Right renal cortex interstitium (tissue), 3 donors: ENCODE results near the gene ADARB1. TPM values are rescaled to one million over a fixed set of nuclear protein-coding genes. Genes with fewer than 3 reads are reported as not detected.

ENCODE experiments used
- DNase-seq, 3 donors: peaks; one replicate each; pipeline ENCODE4 v3.0.0-alpha.2; 2013; ENCODE audit warnings: low read depth in 3 of 3, low spot score in 2 of 3
- polyA plus RNA-seq, 3 donors: library from polyadenylated mRNA; unstranded; fragments of 120-200 nt; gene quantifications; one replicate each; pipeline ENCODE4 v1.2.1, GENCODE V29; 2013; ENCODE audit not compliant: insufficient read length in 3 of 3

ADARB1 gene
- polyA plus RNA-seq, 3 donors, result 14.0 to 15.7 (median 14.8) TPM

DNA sequence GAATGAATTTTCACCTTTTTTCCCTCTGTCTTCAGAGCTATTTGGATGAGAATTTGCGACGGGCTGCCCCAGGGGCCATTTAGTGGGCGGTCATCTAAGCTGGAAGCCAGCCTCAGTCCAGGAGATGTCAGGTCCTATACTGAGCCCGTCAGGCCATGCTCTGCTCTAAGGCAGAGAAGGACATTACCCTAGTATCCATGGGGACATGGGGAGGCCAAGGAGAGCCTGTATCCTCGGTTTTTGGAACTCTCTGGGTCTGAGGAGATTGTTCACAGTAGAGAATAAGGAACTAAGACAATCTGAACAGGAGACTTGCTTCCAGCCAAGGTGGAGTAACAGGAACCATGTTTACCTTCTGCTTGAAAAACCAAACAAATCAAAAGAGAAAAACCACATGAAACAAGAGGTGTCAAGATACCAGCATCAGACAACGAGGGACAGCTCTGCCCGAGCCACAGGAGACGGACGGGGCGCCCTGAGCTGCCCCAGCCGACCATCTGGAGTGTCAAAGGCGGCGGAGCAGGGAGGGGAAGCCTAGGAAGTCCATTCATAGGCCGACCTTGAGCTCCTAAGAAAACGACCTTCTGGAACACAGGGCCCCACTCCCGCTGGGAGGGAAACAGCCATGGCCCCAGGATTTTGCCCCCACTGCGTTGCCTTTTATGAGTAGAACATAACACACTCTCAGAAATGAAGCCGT lies 20.0 kb upstream of the ADARB1 start:
- no peak for DNase-seq

DNA sequence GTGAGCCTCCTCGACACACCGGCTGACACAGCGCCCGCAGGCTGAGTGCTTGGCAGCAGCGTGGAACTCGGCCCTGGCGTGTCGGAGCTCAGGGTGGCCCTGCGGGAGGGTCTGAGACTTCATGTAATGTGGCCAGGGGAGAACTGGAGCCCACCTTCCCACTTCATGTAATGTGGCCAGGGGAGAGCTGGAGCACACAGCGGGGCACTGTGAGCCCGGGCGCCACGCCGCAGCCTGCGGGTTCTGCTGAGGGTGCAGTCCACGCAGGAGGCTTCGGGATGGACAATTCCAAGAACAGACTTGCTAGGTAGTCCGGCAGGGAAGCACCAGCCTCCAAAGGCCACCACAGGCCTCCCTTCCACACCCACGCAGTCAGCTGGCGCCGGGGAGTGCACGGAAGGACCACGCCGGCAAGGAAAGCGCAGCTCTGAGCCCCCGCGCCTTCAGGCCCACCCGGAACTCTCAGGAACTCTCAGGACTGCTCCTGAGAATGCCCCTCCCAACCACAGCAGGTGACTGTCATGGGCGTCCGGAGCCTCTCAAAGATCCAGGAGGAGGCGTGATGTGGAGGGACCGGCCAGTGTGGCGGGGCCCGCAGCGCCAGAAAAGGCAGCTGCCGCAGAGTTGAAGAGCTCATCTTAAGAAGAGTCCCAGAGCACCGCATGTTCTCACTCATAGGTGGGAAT lies 19.3 kb upstream of the ADARB1 start:
- DNase-seq, result no peak

DNA sequence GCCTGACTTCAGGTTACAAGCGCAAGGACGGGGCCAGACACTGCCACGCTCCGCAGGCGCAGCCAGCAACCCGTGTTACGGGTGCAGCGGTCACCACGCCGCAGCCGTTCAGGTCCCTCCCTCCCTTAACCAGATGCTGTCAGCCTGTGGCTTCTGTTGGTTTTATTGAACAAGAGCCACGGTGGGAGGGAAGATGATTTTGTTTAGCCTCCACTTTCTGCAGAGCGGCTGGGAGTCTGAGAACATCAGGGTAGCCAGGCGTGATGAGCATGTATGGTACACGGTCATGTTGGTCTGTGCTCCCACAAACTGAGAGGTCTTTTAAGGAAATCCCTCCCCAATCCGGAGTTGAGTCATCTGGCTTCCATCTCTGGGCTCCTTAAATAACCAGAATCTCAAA lies 18.5 kb upstream of the ADARB1 start:
- DNase-seq, result no peak

DNA sequence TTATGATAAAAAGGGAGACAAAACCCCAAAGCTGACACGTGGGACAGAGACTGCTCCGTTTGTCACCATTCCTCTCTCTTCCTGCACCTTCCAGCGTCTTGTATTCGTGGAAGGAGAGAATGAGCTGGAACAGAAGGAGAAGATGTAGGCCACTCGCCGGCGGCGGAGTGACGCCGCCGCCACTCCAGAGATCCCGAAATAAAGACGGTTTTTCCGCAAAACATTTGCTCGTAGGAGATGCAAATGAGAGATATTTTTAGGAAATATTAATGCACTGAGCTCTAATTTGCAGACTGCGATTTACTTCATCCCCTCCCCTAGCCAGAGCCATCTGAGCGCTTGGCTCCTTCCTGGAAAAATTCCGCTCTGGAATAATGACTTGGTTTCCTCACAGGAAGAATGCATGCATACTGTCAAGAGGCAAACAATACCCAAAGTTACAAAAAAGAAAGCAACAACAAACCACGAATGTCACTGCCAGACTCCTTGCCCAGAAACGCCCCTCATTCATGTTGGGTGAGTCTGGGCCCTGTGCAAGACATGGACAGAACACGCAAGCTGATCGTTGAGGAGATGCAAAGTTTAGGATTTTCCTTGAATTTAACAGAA lies 18.0 kb upstream of the ADARB1 start:
- DNase-seq, result no peak

DNA sequence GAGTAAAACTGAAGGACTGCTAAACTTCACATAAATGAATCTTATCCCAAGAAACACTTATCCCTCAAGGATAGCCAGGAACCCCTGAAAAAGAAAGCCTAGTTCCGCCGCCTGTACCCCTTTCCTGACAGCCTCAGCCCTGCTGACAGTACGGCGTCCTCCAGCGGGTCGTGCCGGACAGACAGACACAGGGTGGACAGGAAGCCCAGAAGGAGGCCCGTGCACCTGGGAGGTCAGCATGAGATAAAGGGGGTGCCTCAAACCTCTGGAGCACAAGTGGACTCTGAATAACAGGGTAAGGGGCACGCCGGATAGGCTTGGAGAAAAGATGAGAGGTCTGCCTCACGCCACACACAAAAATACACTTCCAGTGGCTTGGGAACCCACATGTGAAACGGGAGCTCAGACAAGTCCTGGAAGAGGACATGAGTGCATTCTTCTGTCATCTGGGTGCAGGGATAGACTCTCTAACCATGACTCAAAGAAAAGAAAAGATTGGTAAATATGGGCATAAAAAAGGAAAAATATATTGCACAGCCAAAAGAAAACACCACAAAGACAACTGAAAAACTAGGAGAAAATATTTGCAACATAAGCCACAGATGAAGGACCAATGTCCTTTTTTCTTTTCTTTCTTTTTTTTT lies 17.3 kb upstream of the ADARB1 start:
- no peak for DNase-seq

DNA sequence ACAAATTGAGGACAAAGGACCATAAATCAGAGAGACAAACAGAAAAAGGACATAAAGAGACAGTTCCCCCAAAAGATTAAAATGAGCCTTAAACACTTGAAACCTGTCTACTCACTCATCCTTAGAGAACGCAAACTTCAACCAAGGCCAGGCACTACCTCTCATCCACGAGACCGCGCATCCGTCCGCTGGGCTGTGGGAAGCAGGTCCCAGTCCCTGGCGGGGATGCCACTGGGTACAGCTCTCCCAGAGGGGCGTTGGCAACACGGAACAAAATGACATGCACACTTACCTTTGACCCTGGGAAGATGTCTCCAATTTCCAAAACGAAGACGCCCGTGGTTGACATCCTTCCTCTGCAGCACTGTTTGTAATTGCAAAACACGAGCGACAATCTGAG lies 16.5 kb upstream of the ADARB1 start:
- no peak for DNase-seq

DNA sequence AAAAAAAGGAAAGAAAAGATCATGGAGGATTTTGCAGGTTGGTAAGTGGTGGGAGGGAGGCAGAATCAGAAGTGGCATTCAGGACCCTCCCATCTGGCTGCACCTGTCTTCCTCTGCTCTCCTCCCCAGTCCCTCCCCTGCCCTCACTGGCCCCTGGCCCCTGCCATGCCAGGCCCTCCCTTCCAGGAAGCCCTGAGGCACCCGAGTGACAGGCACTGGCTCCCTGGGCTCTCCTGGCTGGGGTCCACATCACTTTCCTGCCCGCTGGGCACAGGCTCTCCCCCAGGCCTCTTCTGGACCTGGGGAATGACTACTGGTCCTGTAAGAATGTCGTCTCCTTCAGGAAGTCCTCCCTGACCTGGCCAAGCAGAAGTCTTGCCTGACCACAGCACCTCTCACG lies 15.3 kb upstream of the ADARB1 start:
- DNase-seq, result no peak

DNA sequence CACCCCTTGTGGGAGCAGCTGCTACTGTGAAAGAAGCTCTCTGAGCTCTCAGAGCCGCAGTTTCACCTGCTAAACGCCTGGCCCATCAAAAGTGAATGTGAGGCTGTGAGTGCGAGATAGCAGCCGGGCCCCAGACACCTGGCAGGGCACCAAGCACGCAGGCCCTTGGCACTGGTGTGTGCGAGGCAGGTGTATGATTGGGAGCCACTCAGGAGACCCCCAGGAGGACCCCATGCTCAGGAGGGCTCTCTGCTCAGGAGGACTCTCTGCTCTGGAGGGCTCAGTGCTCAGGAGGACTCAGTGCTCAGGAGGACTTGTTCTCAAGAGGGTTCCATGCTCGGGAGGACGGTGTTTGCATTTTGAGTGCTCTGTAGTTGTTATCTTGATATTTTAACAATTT lies 14.3 kb upstream of the ADARB1 start:
- DNase-seq, result no peak

DNA sequence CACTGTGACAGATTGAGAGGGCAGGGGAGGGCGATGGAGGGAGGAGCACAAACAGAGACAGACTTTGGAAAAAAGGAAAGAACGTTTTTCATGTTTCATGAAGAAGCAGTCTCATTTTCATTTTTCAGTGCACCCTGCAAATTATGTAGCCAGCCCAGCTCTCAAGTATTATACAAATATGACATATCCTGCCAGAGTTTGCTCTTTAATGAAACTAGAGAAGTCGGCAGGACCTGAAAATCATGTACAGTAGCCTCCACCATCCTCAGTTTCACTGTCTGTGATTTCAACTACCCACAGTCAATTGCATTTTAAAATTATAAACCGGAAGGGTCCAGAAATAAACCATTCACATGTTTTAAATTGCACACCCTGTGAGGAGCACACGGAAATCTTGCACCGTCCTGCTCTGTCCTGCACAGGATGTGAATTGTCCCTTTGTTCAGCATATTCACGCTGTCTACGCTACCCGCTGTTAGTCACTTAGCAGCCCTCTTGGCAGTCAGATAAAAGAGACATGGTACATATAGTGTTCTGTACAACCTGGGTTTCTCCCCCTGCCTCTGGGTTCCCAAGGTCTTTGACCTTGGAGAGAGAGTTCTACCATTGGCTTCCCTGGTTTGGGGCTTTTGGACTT lies 13.6 kb upstream of the ADARB1 start:
- DNase-seq, result no peak

DNA sequence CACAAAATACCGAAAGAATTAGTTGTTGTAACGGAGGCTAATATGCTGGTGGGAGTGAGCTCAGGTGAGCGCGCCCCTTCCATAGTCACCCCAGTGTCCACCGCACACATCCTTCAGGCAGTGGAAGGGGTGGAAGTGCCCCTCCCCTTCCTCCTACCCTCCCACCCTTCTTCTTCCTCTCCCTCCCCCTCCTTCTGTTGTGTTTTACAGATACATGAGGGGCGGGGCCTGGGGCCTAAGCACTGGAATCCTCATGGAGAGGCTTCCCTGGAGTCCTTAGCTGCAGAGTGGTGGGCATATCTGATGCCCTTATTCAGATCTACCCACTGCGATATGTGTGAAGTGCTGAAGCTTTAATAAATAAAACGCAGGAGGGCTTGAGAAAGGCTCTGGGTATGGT lies 10.3 kb upstream of the ADARB1 start:
- DNase-seq, result no peak

DNA sequence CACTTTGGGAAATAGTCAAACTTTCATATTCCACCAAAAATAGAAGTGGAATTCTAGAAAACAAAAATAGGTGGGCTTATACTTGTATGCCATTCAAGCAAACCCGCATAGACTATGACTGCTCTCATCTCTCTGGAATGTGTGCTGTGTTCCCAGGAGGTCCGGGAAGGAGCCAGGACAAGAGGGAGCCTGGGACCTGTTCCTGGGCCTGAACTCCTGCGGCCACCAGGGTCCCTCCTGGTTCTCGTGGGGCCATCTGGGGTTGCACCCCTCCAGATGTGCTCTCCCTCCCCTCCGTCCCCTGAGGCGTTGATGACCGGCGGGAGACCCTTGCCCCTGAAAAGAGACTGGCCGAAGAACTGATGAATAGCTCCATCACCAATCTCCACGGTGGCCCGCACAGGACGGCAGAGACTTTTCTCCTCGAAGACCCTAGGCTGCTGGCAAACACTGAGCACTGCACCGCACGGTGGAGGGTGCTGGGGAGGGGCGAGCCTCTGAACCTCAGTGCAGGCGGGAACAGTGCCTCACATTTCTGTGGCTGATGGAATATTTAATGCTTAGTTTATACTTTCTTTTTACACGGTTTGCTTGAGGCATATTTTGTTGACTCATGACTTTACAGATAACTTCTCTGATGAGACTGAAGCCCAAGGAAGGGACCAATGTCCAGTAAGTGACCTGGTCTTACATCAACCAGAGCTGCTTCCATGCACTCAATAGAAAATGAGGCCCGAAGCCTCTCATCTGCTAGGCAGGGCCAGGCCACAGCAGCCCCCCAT lies 9.6 kb upstream of the ADARB1 start:
- no peak for DNase-seq

DNA sequence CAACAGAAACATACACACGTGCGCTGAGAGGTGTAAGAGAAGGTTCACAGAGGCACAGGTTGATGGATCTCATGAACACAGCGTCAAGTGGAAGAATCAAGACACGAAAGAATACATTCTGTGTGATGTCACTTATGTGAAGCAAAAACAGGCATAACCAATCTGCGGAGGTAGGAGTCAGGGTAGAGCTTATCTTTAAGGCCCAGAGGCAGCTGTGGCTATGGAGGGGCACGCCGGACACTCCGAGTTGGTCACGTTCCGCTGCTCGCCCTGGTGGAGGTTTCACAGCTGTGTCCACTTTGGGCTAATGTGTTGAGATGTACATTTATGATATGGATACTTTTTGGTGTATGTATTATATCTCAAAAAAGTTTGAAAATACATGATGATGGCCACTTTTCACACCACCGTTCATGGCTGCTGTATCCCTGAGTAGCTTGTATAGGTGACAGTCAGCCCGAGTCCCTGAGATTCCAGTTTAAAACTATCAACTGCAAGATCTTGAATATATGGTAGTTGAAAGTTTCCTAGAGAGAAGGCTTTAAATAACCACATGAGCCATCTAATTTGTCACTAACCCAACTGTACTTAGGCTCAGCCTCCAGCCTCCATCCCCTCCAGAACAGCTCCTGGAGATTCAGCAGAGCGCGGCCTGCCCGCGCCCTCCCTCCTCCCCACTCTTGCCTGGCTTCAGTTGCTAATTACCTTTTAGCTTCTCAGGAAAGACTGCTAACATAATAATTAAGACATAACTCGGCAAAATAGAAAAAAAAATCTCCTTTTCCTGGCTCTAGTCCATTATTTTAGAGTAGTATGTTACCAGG lies 6.7 kb upstream of the ADARB1 start:
- DNase-seq, result no peak

DNA sequence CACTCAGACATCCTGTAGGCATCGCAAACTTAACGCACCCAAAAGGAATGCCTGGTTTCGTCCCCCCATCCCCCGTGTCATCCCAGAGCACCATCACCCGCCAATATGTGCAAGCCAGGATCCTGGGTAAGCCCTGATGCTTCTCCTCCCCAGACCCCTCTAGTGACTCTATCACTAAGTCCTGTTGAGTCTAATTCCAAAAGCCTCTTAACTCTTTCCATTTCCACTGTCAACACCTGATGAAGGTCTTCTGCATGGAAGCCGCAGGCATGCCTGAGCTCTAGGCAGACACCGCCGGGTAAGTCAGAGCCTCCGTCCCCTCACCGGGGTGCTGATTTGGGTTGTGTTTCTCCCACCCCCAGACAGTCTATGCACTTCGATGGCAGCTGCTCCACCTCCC lies 5.3 kb upstream of the ADARB1 start:
- DNase-seq, result no peak

DNA sequence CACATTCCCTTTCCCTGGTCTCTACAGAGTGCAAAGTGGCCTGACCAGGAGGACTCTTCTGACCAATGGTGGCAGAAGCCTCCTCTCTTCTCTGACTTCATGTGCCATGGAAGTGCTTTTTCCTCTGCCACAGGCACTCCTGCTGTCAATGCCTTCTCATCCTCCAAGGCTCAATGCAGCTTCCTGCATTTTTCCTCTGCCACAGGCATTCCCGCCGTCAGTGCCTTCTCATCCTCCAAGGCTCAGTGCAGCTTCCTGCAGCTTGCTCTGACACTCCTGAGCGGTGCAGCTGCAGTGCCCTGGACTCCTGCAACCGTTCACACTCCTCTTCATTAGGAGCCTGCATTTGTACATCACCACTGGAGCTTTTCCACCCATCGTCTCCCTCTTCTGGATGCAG lies 4.7 kb upstream of the ADARB1 start:
- no peak for DNase-seq

DNA sequence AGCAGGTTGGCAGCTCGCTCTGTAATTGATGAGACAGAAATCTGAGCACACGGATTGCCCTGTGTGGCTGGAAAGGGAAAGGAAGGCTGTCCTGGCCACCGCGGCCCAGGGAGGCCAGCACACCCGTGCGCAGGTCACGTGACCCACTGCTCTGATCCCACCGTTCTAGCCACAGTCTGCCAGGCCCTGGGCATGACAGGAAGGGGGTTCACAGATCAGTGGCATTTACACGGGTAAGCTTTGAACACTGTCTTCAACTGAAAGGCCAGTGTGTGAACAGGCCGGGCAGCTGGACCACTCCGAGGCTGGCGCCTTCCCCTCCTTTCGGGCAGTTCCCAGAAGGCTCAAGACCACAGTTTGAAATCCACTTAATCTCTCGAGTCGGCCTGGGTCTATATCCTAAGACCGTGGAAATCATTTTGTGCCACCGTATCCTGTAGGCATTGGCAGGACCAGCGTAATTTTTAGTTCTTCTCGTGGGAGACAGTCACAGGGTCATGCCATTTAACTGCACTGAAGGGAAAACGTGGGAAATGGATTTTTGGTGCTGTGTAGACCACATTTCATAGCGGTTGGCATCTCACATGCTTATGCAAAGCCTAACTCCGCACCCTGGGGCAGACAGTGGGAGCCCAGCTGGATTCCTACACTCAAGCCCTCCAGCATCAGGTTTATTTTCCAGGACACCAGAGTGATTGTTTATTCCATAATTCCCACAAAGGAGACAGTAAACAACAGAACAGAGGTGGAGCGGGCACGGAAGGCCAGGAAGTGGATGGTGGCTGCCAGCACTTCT lies 3.1 kb upstream of the ADARB1 start:
- no peak for DNase-seq

DNA sequence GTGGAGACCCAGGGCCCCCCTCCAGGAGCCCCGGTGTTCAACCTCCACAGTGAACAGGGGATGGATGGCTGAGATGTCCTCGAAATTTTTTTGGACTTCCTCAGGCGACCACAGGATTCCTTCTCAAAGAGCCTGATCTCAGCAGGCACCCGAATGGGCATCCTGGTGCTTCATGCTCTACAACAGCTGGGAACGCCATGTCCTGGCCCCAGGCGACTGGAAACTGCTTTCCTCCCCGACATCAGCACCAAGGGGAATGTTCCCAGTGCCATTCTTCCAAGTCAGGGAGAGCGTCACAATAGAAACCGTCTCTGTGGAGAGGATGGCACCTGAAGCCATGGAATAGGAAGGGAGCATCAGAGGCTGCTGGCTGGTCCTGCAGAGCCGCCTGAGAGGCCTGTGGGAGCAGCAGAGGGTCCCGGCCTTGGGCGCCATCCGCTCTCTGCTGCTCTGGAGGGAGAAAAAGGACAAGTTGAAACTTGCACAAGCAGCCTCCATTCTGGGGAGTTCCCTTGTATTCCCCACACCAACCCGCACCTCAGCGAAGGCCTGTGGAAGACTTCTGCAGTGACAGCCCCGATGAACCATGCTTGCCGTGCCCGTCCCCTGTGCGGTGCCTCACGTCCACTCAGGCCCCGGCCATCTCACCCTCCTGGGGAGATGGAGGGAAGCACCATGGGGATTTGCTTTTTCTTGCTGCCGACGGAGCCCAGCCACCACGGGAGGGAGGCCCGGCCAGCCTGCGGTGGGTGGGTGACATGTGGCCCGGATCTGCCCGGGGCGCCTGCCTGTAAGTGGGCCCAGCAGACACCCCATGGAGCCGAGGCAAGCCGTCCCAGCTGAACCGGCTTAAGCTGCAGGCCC lies 2.3 kb upstream of the ADARB1 start:
- no peak for DNase-seq

DNA sequence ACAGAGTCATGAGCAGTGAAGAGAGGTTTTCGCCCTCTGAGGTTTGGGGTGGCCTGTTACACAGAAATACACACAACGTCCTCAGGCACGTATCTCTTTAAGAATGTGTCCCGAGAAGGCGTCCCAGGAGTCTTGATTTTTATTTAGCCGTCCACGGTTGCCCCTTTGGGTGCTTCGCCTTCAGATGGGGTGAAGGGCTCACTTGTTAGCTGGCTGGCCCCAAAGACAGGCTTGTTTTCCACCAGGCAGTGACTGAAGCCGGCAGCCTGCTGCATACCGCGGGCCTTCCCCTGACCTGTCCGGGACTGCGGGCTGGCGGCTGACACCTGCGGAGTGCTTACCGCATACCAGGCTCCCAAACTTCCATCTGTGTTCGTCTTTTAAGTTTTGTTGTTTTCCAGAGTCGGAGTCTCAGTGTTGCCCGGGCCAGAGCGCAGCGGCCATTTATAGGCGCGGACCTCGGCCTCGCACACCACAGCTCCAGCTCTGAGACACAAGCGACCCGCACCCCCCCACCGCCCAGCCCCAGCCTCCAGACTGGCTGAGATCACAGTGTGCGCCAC lies 1.6 kb upstream of the ADARB1 start:
- no peak for DNase-seq
